ENCODE results near the gene PGAM2.

Gene PGAM2

DNA sequence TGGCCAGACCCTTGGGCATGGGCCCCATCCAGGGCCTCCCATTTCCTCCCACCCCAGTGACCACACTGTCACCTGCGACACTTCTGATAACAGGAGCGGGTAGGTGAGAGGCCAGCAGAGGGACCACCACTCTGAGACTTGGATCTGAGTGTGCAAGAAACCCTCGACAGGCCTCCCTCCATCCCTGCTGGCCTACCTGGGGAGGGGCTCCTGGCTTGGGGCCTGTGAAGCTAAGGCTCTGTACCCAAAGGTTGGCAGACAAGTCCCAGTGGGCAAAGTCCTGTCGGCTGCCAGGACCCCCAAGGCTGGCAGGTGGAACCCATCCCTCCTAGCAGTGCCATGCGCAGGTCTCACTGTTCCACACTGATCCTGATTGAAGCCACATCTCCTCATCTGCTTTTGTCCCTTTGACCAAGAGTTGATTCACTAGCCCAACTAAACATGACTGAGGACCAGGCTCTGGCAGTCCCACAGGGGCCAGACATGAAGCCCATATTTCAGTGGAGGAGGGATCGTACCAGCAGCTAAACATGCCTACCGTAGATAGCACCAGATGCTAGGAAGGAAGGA is 1.2 kb upstream of the PGAM2 start:
- DNase-seq (ENCODE audit: low read depth in 2 of 2) = no peak

- DNase-seq (ENCODE audit: low read depth in 2 of 2) = no peak
These were observed 719 bp upstream of the PGAM2 start for GRCh38 chr7:44066111-44066460.

- no peak for DNase-seq (ENCODE audit: low read depth in 2 of 2)
These were observed 456 bp downstream of the PGAM2 start for GRCh38 chr7:44064791-44065430.

DNA sequence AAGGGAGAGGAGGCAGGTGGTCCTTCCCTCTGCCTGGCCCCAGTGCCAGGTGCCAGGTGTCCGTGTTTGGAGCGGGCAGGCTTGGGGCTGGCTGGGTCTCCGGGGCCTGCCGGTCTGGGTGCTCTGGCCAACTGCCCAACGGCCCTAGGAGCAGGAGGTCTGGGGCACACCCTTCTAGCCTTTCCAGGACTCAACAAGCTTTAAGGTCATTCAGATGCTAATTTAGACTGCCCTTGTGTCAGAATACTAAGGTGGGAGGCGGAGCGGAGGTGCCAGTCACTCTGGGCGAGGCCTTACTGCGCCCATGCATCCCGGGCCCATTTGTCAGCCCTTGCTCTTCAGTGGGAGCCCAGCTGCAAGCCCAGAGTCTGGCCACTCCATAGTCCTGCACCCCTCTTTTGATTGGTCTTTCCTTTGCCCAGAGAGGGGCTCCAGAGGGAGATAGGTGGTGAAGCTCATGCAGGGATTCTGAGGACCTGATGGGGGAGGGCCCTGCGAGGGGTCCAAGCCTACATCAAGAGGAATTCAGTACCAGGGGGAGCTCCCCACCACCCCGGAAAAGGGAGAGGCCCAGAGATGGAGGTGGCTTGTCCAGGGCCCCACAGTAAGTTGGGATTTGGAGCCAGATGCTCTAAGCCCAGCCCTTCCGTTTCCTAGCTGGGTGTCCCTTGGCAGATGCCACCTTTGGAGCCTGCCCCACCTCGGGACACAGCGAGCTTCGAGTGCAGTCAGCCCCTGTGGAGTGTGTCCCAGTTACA is 1.3 kb downstream of the PGAM2 start:
- no peak for DNase-seq (ENCODE audit: low read depth in 2 of 2)

DNA sequence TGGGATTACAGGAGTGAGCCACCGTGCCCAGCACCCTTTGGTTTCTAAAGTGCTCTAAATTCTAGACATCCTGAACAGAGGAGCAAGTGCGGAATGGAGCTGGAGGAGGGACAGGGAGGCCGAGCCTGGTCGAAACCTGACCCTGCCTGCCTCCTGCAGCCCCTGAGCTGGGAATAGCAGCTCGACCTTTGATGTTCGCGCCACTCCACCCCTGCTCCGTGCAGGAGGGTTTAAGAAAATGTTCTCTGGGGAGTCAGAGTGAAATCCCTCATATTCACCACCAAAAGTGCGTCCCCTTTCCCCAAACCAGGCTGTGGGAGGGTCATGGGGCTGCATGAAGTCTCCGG is 1.8 kb downstream of the PGAM2 start:
- no peak for DNase-seq (ENCODE audit: low read depth in 2 of 2)

DNA sequence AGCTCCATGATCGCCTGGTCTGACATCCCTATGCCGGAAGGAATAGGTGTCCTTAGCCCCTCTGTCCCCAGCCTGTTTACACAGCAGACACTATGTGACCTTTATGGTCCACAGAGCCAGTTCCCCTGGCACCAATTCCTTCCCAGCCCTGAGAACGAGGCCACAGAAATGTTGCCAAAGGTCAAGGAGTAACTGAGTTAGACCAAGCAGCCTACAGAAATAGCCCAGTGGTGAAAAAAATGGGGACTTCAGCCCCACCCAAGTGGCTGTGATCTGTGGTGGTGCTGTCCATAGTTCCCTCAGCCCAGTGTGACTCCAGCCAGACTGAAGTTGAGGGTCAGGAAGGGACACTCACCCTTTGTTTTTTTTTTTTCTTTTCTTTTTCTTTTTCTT is 2.5 kb downstream of the PGAM2 start:
- DNase-seq (ENCODE audit: low read depth in 2 of 2) = no peak

DNA sequence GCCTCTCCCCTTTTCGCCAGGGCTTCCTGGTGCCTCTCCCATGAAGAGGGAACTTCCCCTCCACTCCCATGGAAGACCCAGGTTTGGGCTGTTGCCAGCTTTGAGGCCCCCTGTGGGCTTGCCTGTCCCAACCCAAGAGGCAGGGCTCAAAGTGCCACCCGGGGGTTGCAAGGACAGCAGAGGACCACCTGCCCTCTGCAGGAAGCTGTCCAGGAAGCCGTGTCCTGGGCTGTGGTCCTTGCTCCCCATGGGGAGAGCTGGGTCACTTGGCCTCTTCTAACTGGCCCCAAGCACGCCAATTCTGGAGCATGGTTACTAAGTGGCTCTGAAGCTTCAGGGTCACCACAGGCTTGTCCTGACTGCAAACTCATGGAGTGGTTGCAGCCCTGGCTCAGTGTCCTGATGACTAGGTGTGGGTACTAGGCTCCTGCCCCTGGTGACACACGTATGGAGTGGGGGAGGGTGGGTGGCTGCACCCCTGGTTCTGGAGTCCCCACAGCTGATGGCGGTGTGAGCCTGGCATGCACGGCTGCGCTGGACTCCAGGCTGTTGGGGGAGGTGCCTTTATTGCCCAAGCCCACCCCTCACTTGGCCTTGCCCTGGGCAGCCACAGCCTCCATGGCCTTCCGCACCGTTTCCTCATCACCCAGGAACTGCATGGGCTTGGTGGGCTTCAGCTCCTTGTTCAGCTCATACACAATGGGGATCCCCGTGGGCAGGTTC is 3.0 kb downstream of the PGAM2 start:
- DNase-seq (ENCODE audit: low read depth in 2 of 2) = no peak

- no peak for DNase-seq (ENCODE audit: low read depth in 2 of 2)
These were observed 3.7 kb downstream of the PGAM2 start for GRCh38 chr7:44061645-44062179.

- no peak for DNase-seq (ENCODE audit: low read depth in 2 of 2)
These were observed 4.3 kb downstream of the PGAM2 start for GRCh38 chr7:44060948-44061644.

- DNase-seq (ENCODE audit: low read depth in 2 of 2) = no peak
These were observed 5.0 kb downstream of the PGAM2 start for GRCh38 chr7:44060091-44060947.

GRCh38 chr7:44059219-44060090 is 5.9 kb downstream of the PGAM2 start:
- no peak for DNase-seq (ENCODE audit: low read depth in 2 of 2)

DNA sequence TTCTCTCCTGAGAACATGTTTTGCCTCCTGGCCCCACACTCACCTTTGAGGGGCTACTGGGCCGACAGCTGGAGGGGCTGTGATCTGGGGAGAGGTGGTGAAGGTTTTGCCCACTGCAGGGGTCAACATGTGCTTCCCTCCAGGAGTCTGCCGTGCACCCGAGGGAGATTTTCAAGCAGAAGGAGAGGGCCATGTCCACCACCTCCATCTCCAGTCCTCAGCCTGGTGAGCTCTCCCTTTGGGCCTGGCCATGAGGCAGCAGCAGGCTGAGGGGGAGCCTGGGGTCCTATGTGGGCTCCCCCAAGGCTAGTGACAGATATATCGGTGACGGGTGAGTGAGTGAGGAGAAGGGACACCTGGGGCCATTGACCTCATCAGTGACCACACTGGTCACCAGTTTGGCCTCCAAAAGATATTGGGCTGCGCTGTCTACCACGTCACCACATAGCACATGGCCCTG is 6.6 kb downstream of the PGAM2 start:
- no peak for DNase-seq (ENCODE audit: low read depth in 2 of 2)

DNA sequence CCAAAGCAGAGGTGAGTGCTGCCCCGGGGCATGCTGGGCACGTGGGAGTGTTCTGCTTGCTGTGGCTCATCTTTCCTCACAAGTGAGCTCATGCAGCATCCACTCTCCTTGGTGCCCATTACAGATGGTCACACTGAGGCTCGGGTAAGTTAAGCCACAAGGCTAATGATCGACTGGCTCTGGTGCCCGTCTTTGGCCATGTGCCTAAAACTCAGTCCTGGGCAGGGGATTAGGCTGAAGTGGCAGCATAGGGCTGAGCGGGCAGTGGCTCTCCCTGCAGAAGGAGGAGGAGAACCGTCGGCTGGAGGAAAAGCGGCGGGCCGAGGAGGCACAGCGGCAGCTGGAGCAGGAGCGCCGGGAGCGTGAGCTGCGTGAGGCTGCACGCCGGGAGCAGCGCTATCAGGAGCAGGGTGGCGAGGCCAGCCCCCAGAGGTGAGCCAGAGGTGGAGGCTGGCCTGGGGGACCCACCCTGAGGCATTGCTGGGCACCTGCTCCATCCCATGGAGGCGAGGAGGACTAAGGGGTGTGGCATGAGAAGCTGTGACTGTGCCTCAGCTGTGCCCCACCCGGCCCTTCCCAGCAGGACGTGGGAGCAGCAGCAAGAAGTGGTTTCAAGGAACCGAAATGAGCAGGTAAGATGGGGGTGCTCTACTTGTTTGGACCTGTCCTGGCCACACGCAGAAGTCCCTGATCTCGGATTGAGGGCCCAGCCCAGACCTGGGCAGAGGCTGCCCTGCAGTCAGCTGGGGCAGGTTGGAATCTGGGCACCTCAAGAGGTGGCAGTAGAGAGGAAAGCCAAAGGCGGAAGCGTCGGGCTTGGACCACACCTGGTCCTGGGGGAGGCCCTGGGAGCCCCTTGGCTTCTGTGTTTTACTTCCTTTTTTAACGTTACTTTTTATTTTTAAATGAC is 7.3 kb downstream of the PGAM2 start:
- no peak for DNase-seq (ENCODE audit: low read depth in 2 of 2)

DNA sequence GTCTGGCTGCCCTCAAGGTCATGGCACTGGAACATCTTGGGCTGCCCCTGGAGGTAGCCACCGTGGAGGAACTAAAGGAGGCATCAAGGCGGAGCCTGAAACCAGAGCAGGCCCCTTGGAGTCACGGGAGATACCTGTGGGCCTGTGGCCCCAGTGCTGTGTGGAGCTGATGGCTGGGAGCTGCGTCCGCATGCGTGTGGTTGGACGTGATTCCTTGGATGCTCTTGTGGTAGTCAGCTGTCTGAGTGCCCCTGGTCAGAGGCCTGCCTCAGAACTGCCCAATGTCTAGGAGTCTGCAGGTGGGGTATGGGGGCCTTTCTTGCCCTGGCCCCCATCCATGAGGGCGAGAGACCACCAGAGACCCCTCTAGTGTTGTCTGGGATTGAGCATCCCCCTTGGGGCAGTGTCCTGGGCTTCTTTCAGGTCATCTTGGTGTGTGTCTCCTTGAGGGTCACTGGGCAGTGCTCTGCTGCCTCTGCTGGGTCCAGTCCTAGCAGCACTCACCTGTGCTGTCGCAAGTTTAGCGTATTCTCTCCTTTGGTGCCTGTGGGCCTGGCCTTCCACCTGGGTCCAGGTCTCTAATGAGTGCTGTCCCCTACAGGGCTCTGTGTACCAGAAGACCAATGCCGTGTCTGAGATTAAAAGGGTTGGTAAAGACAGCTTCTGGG is 8.1 kb downstream of the PGAM2 start:
- DNase-seq (ENCODE audit: low read depth in 2 of 2) = no peak

DNA sequence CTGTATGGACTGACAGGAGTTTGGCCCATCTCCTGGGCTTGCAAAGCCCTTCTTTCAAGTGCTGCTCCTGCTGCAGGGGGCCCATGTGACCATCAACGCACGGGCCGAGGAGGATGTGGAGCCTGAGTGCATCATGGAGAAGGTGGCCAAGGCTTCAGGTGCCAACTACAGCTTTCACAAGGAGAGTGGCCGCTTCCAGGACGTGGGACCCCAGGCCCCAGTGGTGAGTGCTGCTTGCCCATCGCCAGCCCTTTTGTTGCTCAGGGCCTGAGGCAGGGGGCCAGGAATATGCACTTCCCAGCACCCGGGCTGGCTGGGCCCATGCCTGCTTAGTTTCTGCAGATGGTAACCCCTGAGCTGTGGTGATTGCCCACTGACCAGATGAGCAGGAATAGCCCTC is 8.7 kb downstream of the PGAM2 start:
- DNase-seq (ENCODE audit: low read depth in 2 of 2) = no peak

DNA sequence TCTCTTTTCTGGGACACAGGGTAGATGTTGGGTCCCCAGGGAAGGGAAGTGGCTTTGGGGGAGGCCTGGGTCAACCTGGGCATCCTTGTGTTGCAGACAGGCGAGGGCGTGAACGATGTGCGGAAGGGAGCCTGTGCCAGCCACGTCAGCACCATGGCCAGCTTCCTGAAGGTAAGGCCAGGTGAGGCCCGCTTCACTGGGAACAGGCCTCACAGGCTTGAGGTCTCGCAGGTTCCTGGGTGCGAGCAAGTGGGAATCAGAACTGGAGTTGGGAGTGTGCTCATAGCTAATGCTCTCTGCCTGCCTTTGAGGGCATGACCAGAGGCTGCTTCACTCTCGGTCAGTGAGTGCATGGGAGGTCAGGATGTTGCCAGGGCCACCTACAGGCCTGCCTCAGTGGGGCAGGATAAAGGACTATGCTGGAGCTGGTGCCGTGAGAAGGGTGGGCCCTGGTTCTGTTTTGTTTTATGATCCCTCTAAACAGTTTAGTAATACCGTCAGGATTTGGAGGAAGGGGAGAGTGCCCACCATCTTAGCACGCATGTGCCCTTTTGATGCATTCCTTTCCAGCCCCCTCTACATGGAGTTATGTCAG is 12.5 kb downstream of the PGAM2 start:
- no peak for DNase-seq (ENCODE audit: low read depth in 2 of 2)

- no peak for DNase-seq (ENCODE audit: low read depth in 2 of 2)
These were observed 13.7 kb downstream of the PGAM2 start for GRCh38 chr7:44051611-44052220.

Data from stimulated activated CD8-positive, alpha-beta memory T cell treated with anti-CD3 and anti-CD28 coated beads, Interleukin-2, amount 100 ng/mL, for 48 hours (primary cell).